Fibroblast of skin of right quadriceps (primary cell): ENCODE results near the gene SIX4.

Experiments
- DNase-seq: peaks from one replicate; pipeline ENCODE4 v3.0.0-alpha.2; 2013

Gene SIX4

DNA sequence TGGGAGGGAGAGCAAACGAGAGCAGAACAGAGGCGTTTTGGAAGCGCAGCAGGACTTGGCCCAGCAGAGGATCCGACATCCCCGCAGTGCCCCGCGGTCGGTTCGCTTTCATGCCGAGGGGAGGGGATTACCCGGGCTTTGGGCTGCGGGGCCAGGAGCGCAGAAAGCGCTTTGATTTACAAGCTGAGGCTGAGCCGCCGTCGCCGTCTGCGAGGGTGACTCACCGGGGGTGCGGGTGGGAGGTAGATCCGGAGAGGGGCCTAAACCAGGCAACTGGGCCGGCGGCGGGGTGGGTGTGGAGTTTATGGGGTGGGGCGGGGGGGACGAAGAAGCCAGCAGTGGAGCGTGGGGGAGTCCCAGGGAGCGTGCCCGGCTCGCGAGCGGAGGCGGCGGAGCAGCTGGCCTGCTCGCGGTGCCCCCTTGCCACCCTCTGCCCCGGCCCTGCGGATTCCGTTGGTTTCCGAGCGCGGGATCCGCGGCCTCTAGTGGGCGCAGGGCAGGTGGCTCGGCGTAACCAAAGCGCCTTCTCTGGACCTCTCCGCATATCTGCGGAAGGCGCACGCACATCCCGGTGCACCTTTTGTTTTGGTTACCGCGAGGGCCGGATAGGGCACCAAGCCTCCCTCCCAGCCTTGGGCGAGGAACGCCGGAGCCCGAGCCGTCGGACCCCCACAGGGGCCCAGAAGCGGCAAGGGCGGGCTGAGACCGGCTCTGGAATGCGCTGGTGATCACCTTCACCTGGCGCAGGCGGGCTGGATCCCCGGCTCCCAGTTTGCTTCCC lies 2.6 kb downstream of the SIX4 start:
- DNase-seq: peak; percentile 77

GRCh38 chr14:60720962-60721325 lies 3.2 kb downstream of the SIX4 start:
- DNase-seq: no peak

DNA sequence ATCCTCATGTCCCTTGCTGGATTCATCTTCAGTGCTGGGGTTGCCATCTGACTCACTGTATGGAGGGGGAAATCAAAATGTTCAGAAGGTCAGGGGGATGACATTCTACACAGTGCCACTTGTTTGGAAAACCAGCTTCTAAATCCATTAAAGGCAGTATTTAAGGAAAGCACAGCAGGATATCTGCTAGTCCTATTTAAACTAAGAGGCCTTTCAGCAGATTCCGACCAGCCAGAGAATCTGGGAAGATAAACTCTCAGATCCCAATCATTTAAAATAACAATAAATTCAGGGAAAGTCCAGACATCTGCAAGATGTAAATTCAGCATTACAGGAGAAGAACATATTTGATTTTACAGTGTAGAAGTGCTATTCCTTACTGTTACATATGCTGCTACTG lies 3.8 kb downstream of the SIX4 start:
- no peak for DNase-seq

DNA sequence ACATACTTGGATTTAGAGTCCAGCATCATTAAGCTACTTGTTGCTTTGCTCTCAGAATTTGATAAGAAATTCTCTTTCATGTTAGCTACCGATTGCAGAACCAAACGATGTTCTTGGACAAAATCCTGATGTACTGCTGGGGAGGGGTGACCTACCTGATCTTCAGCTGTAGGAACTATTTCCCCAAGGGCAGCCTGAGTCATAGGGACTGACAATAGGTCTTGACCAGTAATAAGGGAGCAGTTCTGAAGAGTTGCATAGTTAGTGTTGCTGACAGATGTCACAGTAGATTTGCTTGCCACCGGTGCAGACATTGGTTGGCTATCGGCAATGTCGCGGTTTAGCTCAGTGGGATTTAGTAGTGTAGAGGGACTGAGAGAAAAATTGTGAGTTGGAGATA lies 10.6 kb downstream of the SIX4 start:
- no peak for DNase-seq

DNA sequence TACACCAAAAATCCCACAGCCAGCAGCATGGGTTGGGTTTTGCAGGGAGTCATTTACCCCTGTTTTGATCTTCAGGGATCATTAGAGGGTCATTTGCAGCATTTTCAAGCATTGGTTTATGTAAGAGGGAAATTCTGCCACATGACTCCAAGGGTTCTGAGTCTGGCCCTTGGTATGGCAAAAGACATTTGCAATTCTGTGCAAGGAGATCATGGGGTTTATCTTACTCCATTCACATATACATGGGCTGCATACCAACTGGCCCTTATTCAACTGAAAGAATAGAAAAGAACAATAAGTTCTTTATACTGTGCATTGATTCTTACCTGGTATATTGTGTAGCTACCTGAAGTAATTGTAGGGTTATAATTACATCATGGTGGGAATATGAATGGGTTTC lies 13.7 kb downstream of the SIX4 start:
- no peak for DNase-seq

DNA sequence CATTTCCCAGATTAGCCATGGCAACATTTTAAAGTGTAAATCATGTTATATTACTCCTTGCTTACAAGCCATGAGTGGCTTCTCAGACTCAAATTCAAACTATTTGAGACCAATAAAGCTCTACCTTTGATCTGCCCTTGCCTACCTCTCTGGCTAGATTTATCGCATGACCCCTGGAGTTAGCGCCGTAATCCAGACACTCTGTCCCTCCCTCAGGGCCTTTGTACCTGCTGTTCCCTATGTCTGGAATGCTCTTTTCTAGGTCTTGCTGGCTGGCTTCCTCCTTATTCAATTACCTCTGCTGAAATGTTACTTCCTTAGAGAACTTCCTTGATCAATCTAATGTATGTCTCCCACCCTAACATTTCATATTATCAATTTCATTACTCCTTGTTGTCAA lies 16.3 kb downstream of the SIX4 start:
- DNase-seq: no peak

- no peak for DNase-seq
Measured at GRCh38 chr14:60705100-60705499, 19.1 kb downstream of the SIX4 start.

DNA sequence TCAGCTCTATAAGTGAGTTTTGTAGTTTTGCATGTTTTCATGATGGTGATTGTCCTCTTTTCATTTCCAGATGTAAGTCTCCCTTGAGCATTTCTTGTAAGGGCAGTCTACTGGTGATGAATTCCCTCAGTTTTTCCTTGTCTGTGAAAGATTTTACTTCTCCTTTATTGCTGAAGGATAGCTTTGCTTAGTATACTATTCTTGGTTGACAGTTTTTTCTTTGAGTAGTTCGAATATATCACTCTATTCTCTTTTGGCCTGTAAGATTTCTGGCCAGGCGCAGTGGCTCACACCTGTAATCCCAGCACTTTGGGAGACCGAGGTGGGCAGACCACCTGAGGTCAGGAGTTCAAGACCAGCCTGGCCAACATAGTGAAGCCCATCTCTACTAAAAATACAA lies 23.6 kb downstream of the SIX4 start:
- DNase-seq: no peak

DNA sequence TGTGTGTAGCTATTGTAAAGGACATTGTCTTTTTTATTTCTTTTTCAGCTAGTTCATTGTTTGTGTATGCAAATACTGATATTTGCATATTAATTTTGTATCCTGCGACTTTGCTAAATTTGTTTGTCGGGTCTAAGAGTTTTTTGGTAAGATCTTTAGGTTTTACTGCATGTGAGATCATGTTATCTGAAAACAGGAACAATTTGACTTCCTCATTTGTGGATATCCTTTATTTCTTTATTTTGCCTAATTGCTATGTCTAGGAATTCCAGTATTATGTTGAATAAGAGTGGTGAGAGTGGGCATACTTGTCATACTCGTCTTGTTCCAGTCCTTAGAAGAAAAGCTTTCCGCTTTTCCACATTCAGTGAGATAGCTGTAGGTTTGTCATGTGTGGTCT lies 28.8 kb downstream of the SIX4 start:
- DNase-seq: no peak

- no peak for DNase-seq
Measured at GRCh38 chr14:60691383-60692113, 32.6 kb downstream of the SIX4 start.

DNA sequence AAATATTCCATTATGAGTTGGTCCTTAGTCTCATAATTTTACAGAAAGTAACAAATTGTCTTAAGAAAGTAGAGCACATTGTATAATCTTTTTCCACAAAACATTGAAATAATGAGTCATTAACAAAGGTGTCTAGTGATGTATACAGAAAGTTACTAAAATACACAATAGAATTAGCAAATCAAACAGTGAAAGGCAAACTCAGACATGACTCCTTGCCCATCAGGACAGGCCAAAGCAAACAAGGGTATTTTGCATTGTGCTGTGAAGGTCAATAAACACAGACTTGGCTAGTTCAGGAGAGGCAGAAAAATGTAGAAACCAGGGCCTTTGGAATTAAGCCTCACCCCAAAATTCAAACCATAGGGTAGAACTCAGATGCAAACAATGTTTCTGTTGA lies 37.3 kb downstream of the SIX4 start:
- DNase-seq: no peak

DNA sequence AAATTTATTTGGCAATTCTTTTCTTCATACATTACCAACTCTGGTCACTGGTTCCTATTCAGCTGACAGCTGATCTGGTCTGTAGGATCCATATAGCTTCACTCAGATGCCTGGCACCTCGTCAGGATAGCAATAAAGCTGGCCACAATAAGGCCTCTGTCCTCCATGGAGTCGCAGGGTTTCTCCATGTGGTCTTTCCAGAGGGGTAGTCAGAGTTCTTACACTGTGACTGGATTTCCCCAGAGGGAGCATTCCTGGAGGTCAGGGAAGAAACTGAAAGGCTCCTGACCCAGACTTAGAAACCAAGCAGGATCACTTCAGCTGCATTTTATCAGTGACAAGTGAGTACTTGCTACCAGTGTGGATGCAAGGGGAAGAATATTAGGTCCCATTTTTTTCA lies 39.9 kb downstream of the SIX4 start:
- DNase-seq: peak; percentile 31

DNA sequence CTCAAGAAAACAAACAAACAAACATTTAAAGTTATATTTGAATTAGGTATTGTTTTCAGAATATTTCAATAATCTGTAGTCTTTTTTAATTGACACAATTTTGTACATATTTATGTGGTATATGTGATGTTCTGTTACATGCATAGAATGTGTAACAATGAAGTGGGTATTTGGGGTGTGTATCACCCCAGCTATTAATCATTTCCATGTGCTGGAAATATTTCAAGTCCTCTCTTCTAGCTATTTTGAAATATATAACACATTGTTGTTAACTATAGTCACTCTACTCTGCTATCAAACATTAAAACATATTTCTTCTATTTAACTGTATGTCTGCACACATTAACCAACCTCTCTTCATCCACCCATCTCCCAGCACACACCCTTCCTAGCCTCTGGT lies 42.9 kb downstream of the SIX4 start:
- DNase-seq: peak; percentile 34

GRCh38 chr14:60680511-60680910 lies 43.6 kb downstream of the SIX4 start:
- DNase-seq: no peak

DNA sequence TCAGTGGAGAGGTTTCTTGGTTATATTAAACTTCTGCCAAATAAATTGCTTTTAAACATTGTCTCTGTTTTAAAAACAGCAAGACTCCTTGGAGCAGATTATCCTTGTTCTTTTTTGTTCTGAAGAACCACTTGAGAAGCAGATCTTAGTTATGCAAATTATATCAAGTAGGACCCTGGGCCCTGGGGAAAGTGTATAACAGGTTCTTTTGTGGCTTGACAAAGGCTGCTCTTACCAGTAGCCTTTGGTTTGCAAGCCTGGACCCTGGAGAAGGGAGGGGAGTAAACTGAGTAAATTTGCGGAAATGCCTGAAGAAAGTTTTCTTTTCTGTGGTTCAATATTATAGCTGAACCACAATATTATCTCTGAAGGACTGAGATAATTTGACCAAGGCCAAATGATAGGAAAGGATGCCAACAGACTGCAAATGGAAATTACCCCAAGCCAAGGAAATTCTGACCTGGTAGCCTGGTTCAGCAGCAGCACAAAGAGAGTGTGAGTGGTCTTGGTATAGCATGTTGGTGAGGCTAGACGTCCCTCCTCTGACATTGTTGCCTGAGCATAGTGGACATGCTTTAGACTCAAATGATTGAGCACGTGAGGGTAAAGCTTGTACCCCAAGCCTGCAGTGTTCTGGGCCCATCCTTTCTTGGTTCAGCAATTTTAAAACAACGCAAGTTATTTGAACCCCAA lies 44.4 kb downstream of the SIX4 start:
- no peak for DNase-seq

- peak; percentile 13 for DNase-seq
Measured at GRCh38 chr14:60677701-60678100, 46.5 kb downstream of the SIX4 start.

DNA sequence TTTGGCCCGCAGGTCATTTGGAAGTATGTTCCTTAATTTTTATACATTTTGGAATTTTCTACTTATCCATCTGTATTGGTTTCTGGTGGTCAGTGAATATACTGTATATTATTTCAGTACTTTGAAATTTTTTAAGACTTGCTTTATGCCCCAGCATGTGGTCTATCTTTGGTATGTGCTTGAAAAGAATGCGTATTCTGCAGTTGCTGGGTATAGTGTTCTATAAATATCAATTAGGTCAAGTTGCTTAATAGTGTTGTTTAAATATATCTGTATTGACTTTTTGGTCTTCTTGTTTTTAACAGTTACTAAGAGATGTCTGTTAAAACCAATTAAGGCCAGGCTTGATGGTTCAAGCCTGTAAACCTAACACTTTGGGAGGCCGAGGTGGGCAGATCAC lies 53.2 kb downstream of the SIX4 start:
- peak; percentile 15 for DNase-seq

GRCh38 chr14:60668431-60669112 lies 55.6 kb downstream of the SIX4 start:
- no peak for DNase-seq

GRCh38 chr14:60665177-60665550 lies 59.0 kb downstream of the SIX4 start:
- no peak for DNase-seq

DNA sequence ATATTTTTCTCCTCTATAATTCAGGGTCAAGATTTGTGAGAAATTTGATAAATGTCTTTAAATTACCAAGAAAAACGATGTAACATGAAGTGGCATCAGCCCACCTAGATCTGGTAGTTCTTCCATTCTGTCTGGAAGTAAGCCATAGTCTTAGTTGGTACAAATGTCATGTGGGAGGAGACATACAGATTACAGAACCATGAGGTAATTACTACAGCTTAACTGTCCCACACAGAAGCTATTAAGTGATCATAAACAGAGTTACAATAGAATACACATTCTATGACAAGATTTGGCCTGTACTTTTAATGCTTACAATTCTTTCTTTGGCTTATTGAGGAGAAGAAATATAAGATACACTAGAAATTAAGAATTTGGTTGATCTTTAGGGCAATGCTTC lies 61.2 kb downstream of the SIX4 start:
- DNase-seq: no peak

- no peak for DNase-seq
Measured at GRCh38 chr14:60661721-60662120, 62.4 kb downstream of the SIX4 start.
